HG02678 (cell line): ENCODE results near the gene GBF1.
A peak's percentile ranks its signal among the peaks of the same experiment; 100 is the strongest.

ENCODE experiments used
- ATAC-seq: cut with Tn5 transposase; IDR thresholded peaks from one replicate; pipeline ENCODE4 v1.9.1; 2021; ENCODE audit warnings: mild to moderate bottlenecking, moderate library complexity; ENCODE audit not compliant: unreplicated experiment

Gene GBF1

DNA sequence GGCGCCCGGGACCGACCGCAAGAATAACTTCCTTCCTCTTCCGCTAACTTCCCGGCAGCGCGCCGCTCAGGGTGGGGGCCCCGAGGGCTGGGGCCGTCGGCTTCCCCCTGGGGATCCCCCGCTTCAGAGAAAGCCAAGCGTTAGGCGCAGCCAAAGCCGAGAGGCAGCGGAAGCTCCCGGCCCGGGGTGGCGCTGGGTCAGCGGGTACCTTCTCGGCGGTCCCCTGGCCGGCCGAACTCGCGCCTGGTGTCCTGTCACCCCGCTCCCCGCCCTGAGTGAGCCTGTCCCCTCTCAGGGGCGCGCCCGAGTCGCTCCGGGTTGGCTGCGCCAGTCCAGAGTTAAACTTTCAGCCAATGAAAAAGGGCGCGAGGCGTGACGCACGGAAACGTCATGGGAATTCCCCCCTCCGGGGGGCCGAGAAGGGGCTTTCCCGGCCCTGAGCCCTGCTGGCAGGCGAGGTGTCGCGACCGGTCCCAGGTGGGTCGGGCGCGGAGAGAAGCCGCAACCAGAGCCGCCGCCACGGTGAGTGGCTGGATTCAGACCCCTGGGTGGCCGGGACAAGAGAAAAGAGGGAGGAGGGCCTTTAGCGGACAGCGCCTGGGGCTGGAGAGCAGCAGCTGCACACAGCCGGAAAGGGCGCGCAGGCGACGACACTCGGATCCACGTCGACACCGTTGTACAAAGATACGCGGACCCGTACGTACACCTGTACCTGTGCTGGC, 148.9 kb downstream of the GBF1 start:
- ATAC-seq = peak; percentile 82

GRCh38 chr10:102394801-102395399, 149.6 kb downstream of the GBF1 start:
- peak; percentile 2 for ATAC-seq

GRCh38 chr10:102395400-102396316, 150.3 kb downstream of the GBF1 start, which contains the start of gene NFKB2:
Gene NFKB2 (plus strand): TSS chr10:102395705. CDS start chr10:102395960, 255 bp downstream.
- peak; percentile 33 for ATAC-seq

DNA sequence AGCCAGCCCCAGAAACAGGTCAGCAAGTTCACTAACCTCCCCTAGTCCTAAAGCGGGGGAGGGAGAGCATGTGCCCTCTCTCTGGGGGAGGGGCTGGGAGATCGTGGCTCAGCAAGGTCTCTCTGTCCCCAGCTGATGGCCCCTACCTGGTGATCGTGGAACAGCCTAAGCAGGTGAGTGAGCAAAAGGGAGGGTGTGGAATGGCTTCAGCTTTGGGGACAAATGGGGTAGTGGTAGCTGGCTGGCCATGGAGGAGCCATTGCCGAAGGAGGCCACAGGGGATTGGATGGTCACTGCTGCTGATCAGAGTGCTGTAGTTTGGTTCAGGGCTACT, 151.0 kb downstream of the GBF1 start:
- ATAC-seq = no peak

DNA sequence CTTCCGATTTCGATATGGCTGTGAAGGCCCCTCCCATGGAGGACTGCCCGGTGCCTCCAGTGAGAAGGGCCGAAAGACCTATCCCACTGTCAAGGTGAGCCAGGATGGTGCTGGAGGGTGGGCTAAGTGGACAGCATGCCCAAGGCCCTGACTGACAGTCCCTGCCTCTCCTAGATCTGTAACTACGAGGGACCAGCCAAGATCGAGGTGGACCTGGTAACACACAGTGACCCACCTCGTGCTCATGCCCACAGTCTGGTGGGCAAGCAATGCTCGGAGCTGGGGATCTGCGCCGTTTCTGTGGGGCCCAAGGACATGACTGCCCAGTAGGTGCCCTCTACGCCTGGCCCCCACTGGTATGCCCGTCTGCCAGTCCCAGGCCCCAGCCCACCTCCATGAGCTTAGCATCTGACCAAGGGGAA, 151.4 kb downstream of the GBF1 start:
- ATAC-seq = no peak

DNA sequence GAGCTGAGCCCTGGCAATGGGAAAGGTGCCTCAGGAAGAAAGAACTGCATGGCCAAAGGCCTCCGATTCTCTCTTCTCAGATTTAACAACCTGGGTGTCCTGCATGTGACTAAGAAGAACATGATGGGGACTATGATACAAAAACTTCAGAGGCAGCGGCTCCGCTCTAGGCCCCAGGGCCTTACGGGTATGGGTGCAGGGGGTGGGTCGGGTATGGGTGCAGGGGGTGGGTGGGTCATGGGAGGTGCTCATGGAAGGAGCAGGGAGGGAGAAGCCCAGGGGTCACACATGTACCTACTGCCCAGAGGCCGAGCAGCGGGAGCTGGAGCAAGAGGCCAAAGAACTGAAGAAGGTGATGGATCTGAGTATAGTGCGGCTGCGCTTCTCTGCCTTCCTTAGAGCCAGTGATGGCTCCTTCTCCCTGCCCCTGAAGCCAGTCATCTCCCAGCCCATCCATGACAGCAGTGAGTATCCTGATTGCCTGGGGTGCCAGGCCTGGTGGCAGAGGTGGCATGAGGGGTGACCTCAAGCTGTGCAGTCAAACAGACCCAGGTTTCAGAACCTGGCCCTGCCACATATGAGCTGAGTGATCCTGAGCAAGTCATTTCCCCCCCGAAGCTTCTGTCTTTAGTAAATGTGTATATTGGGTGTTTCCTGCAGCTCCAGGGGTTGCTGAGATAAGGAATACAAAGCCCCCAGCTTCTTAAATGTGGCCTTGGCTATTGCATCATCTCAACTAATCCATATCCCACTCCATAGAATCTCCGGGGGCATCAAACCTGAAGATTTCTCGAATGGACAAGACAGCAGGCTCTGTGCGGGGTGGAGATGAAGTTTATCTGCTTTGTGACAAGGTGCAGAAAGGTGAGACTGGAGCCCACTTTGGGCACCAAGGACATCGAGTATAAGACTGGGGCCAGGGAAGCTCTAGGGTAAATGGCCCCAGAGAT, 152.2 kb downstream of the GBF1 start:
- no peak for ATAC-seq

DNA sequence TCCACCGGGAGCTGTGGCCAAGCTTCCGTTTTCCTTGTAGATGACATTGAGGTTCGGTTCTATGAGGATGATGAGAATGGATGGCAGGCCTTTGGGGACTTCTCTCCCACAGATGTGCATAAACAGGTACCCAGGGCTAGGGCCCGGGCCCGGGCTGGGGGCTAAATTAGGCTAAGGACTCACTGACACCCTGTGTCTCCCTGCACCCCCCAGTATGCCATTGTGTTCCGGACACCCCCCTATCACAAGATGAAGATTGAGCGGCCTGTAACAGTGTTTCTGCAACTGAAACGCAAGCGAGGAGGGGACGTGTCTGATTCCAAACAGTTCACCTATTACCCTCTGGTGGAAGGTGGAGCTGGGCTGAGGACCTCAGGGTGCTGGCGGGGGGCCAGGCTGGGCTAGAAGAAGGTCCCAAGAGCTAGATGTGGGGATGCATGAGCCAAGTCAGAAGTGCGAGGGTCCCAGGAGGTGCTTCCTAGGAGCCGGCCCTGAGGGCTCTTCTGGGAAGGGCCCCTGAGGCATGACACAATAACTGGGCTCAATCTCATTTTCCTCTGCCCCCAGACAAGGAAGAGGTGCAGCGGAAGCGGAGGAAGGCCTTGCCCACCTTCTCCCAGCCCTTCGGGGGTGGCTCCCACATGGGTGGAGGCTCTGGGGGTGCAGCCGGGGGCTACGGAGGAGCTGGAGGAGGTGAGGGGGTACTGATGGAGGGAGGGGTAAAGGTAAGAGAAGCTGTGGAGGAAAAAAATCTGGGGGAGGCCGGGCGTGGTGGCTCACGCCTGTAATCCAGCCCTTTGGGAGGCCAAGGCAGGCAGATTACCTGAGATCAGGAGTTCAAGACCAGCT, 153.1 kb downstream of the GBF1 start:
- no peak for ATAC-seq

- peak; percentile 47 for ATAC-seq
Observed at GRCh38 chr10:102399217-102400021, 154.1 kb downstream of the GBF1 start.

GRCh38 chr10:102400076-102400475, 154.7 kb downstream of the GBF1 start:
- ATAC-seq = no peak

- ATAC-seq = no peak
Observed at GRCh38 chr10:102400598-102401341, 155.4 kb downstream of the GBF1 start.

DNA sequence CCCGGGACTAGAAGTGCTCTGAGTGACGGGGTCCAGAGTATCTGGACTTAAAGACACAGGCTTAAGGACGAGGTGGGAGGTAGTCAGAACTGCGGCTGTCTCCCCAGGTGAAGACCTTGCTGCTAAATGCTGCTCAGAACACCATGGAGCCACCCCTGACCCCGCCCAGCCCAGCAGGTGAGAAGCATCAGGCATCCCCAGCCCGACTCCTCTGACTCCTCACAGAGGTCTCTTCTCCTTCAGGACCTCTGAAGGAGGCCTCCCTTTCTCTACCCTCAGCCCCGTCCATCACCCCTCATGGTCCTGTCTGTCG, 156.0 kb downstream of the GBF1 start:
- ATAC-seq = no peak

- no peak for ATAC-seq
Observed at GRCh38 chr10:102401735-102402511, 156.6 kb downstream of the GBF1 start.

GRCh38 chr10:102402512-102402896, 157.2 kb downstream of the GBF1 start:
- no peak for ATAC-seq

GRCh38 chr10:102403115-102403514, 157.8 kb downstream of the GBF1 start:
- ATAC-seq = no peak

GRCh38 chr10:102404361-102405107, 159.2 kb downstream of the GBF1 start:
- no peak for ATAC-seq

DNA sequence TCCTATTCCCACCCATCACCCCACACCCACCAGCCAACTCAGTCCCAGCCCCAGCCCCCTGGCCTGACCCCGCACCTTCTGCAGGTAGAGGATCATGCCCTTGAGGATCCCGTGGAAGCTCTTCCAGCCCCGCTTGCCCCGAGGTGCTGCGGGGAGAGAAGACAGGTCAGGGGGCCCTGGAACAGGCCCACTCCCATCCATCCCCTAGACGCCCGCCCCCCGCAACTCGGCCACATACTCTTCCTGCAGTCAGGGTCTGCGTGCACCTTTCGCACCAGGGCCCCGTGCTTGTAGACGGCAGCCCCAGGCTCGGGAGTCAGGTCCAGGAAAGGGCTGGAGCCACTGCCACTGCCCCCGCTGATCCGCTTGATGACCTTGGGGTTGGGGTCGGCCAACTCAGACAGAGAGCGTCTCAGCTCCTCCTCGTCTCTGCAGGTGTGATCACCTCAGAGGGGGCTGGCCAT, 159.8 kb downstream of the GBF1 start:
- ATAC-seq = no peak

- no peak for ATAC-seq
Observed at GRCh38 chr10:102405632-102406031, 160.3 kb downstream of the GBF1 start.
